Activated CD8-positive, alpha-beta memory T cell treated with anti-CD3 and anti-CD28 coated beads for 36 hours (primary cell): ENCODE results near the gene MPC1. TPM values are rescaled to one million over a fixed set of nuclear protein-coding genes. Genes with fewer than 3 reads are reported as not detected.

ENCODE experiments used
- CTCF ChIA-PET: fragments of 350-600 bp; sonication (Branson Sonifier 250); formaldehyde crosslinking; loops from one replicate; lab custom pipeline; 2021; ENCODE audit warnings: antibody characterized with exemption; lab: Charles Lee
- POLR2A ChIA-PET: fragments of 350-600 bp; sonication (Branson Sonifier 250); formaldehyde crosslinking; loops from one replicate; lab custom pipeline; 2021; ENCODE audit warnings: antibody characterized with exemption; lab: Charles Lee
- total RNA-seq, 2 experiments: library from RNA; stranded (reverse); gene quantifications; one replicate each; pipeline ENCODE4 v1.2.3, GENCODE V29; 2021

The MPC1 gene
- total RNA-seq, 2 experiments from 2014 or later: 31.1 to 32.8 TPM

DNA sequence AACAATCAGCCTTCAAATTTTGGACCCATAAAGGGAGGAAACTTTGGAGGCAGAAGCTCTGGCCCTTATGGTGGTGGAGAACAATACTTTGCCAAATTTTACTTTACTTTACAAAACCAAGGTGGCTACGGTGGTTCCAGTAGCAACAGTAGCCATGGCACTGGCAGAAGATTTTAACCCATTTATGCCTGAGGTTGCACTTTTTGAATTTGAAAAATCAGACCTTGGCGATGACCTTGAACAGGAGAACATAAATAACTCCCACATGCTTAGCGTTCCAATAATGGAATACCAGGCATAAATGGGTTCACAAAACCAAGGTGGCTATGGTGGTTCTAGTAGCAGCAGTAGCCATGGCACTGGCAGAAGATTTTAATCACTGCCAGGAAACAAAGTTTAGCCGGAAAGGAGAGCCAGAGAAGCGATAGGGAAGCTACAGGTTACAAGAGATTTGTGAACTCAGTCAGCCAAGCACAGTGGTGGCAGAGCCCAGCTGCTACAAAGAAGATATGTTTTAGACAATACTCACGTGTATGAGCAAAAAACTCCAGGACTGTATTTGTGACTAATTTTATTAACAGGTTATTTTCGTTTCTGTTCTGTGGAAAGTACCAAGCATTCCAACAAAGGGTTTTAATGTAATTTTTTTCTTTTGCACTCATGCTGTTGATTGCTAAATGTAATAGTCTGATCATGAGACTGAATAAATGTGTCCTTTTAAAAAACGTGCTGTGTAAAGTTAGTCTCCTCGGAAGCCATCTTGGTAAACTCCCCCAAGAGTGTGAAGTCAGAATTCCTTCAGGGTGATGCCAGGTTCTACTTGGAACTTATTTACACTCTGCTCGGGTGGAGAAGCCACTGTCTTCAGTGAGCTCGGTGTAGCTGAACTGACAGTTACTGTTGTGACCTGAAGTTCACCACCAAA is 47.1 kb downstream of the MPC1 start:
- POLR2A ChIA-PET: interaction anchor here (0.8 kb wide), 1 partner anchor 84 kb away, joined by 3 read pairs; no protein-coding TSS in a partner anchor
- CTCF ChIA-PET: no interaction called here

DNA sequence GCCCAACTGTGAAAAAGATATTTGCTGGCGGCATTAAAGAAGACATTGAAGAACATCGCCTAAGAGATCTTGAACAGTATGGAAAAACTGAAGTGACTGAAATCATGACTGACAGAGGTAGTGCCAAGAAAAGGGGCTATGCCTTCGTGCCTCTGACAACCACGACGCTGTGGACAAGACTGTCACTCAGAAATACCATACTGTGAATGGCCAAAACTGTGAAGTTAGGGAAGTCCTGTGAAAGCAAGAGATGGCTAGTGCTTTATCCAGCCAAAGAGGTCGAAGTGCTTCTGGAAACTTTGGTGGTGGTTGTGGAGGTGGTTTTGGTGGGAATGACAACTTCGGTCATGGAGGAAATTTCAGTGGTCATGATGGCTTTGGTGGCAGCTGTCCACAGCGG is 47.9 kb downstream of the MPC1 start:
- ChIA-PET POLR2A (no interaction called here), CTCF (interaction anchor here (0.9 kb wide), 1 partner anchor 65 kb away, joined by 3 read pairs; no protein-coding TSS in a partner anchor)

DNA sequence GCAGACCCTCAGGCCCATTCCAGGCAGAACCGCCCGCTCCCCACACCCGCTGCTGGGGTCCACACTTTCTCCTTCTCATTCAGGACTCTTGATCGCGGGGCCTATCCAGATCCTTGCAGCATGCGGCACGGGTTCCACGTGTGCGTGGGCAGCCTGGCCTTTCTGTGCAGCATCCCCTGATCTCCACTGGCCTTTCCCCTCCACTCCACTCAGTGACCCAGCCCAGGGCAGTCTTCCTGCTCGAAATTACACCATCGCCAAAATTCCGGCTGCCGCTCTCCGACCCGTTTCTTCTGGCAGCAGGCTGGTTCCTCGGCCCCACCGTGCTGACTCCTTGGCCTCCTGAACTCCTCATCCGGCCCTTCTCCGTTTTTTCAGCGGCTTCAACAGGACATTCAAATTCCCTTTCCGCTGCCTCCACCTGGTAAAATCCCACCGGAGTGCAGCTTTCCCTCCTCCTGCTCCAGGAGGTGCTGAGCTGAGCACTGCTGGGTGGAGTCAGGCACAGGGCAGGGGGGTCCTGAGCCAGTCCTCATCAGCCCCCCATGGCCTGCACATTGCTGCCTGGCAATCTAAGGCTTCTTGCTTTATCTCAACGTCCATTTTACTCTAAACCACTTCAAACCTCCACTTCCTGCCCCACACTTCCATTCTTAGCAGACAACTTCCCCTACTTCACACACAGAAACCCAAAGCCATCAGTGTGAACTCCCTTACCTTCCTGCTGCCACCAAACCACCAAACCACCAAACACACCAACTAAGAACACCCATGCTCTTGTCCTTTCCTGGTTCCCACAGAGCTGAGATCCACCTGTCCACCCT is 49.4 kb downstream of the MPC1 start:
- CTCF ChIA-PET: interaction anchor here (1.0 to 1.9 kb wide), 2 partner anchors 9 to 20 kb away, joined by 3 to 5 read pairs; partner anchors contain the start of gene SFT2D1
- POLR2A ChIA-PET: no interaction called here

DNA sequence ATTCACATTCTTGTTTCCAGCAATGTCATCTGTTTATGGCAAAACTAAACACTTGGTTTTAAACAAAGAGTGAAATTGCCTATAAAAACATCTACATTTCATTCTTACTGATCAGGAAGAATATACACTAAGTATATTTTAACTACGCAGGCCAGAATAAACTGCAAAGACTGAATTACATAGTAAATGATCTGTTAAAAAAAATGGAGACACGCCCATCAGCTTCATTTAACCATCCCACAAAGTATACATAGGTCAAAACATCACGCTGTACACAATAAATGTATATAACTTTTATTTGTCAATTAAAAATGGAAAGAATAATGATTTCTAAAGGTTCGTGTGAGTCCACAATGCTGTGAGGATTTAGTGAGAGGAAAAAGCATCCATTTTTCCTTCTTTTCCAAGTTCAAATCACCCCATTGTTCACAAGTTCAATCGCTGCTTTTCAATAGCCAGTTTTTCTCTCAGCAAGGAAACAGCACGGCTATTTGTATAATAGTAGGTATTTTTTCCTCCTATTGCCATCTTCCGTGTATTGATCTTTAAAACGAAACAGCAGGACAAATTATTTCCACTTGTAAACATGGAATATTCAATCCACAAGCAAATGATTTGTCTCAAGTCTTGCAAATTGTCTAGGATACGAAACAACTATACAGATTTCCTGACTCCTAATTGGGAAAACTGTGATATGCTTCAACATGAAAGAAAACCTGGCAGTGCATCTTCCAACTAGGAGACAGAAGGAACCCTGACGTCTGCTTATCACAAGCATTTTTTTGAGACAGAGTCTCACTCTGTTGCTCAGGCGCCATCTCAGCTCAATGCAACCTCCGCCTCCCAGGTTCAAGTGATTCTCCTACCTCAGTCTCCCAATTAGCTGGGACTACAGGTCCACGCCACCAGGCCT is 51.0 kb downstream of the MPC1 start:
- ChIA-PET CTCF (no interaction called here), POLR2A (no interaction called here)

DNA sequence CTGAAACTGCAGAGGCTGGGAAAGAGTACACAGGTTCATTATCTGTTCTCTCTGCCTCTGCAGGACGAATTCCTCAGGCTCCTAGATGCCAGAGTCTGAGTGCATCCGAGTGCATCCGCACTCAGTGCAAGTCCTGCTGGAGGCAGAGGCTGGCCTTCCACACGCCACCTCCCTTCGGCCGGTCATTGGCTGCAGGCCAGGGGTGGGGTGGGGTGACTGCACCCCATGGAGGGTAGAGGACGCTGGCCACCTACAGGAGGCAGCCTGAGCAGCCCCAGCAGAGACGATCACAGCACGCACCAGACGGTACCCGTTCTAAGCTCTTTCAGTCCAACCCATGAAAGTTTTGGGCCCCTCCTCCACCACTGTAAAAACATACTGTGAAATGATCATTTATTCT is 52.1 kb downstream of the MPC1 start:
- POLR2A ChIA-PET: no interaction called here
- CTCF ChIA-PET: no interaction called here

GRCh38 chr6:166325383-166326042 is 57.2 kb downstream of the MPC1 start:
- ChIA-PET POLR2A (no interaction called here), CTCF (interaction anchor here (2.0 to 3.2 kb wide), 2 partner anchors 12 to 22 kb away, joined by 4 to 9 read pairs; no protein-coding TSS in a partner anchor)

- ChIA-PET POLR2A (no interaction called here), CTCF (no interaction called here)
Observed at GRCh38 chr6:166323395-166323794, 59.3 kb downstream of the MPC1 start.

- POLR2A ChIA-PET: no interaction called here
- CTCF ChIA-PET: interaction anchor here (0.9 to 1.1 kb wide), 2 partner anchors 63 to 96 kb away, joined by 3 read pairs; no protein-coding TSS in a partner anchor
Observed at GRCh38 chr6:166318649-166319600, 63.8 kb downstream of the MPC1 start.

GRCh38 chr6:166318227-166318626 is 64.5 kb downstream of the MPC1 start:
- ChIA-PET POLR2A (no interaction called here), CTCF (interaction anchor here (1.1 kb wide), 1 partner anchor 97 kb away, joined by 3 read pairs; no protein-coding TSS in a partner anchor)

GRCh38 chr6:166317261-166318212 is 65.2 kb downstream of the MPC1 start:
- ChIA-PET POLR2A (no interaction called here), CTCF (interaction anchor here (0.7 to 1.1 kb wide), 2 partner anchors 83 to 97 kb away, joined by 3 read pairs; no protein-coding TSS in a partner anchor)

DNA sequence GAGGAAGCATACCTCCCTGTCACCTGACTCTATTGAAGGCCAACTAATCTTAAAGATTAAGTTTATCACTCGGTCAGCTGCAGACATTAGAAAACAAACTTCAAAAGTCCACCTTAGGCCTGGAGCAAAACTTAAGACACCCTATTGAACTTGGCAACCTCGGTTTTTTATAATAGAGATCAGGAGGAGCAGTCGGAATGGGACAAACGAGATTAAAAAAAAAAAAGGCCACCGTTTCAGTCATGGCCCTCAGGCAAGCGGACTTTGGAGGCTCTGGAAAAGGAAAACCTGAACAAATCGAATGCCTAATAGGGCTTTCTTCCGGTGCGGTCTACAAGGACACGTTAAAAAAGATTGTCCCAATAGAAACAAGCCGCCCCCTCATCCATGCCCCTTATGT is 67.3 kb downstream of the MPC1 start:
- POLR2A ChIA-PET: no interaction called here
- CTCF ChIA-PET: no interaction called here

Other genes with a start within 250 kb of the MPC1 start
- gene TBXT, start 215.1 kb downstream of the MPC1 start, total RNA-seq: not detected
- under 1 TPM; 0.10 to 0.15 TPM for gene PRR18, start 74.5 kb downstream of the MPC1 start, total RNA-seq
- 10 to 100 TPM; 51.6 to 51.8 TPM for gene SFT2D1, start 40.4 kb downstream of the MPC1 start, total RNA-seq
- gene RAMACL, start 203.7 kb upstream of the MPC1 start, total RNA-seq: under 1 TPM; 0.17 to 0.59 TPM
- 1 to 10 TPM; 7.0 to 8.3 TPM for gene RPS6KA2, start 244.3 kb upstream of the MPC1 start, total RNA-seq